ENCODE data around the gene CLSTN1. TPM values are rescaled to one million over a fixed set of nuclear protein-coding genes. Genes with fewer than 3 reads are reported as not detected.

Gene CLSTN1
- total and polyA plus RNA-seq, 2 of the 13 experiments (the other 11 are each of a cell fraction or from before 2014, with no cell fraction given) = 19.7 to 29.8 TPM

DNA sequence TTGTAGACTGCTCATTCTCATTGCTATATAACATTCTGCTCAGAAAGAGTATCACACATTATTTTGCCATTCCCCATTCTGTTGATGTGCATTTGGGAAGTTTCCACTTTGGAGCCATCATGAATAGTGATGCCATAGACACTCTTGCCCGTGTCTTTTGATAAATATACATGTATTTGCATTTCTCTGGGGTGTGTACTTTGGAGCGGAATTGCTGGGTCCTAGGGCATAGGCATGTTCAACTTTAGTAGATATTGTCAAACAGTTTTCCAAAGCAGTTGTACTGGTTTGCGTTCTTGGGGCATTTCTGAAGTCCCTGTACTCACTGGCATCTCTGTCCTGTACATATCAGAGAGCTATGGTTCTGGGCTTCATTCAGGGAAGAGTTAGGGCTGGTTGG, 120.1 kb downstream of the CLSTN1 start:
- ChIA-PET POLR2A (no interaction called here), CTCF (ENCODE audit: low intra/inter-chr PET ratio, low total read pairs) (no interaction called here)
- H3K4me3 ChIP-seq (replicated peaks in 1 of 3; ENCODE audit: insufficient read depth in 1 of 3, low read depth in 2 of 3, low read length in 3 of 3) = no peak overlapping the region
- intact Hi-C loops (cut with micrococcal nuclease; ENCODE audit: unreplicated experiment) = no loop called here
- H3K4me2 ChIP-seq (ENCODE audit: low read depth, low read length) = no peak overlapping the region
- ATAC-seq = no peak
- 71% methylated on average over 3 of the region's 3 CpGs for WGBS (ENCODE audit: low lambda C conversion rate)
- 0 out of 2 replicates have a peak, but pooled peaks cover 3% of the 10 kb centered on the region for H4K20me1 ChIP-seq (ENCODE audit: insufficient read depth, low read length)
- no peaks in the 10 kb centered on the region for H3K79me2 ChIP-seq (ENCODE audit: insufficient read depth, low read length)
- H3K4me1 ChIP-seq (ENCODE audit: insufficient read depth, low read length) = peaks cover 7% of the 10 kb centered on the region; the same call in 1 of the 2 replicates
- H2AFZ ChIP-seq (ENCODE audit: low read length) = no peak overlapping the region
- H3K9ac ChIP-seq (ENCODE audit: insufficient read depth, low read depth, low read length) = no peak overlapping the region
- H3K27ac ChIP-seq (ENCODE audit: extremely low read length, insufficient read depth, low read length) = no peak overlapping the region
- no peak for DNase-seq (ENCODE audit: low spot score)
- no peaks in the 10 kb centered on the region for H3K27me3 ChIP-seq (ENCODE audit: control insufficient read depth in 1 of 2, insufficient read depth in 2 of 2, low read length in 2 of 2)
- TF ChIP-seq, protein P1, sequence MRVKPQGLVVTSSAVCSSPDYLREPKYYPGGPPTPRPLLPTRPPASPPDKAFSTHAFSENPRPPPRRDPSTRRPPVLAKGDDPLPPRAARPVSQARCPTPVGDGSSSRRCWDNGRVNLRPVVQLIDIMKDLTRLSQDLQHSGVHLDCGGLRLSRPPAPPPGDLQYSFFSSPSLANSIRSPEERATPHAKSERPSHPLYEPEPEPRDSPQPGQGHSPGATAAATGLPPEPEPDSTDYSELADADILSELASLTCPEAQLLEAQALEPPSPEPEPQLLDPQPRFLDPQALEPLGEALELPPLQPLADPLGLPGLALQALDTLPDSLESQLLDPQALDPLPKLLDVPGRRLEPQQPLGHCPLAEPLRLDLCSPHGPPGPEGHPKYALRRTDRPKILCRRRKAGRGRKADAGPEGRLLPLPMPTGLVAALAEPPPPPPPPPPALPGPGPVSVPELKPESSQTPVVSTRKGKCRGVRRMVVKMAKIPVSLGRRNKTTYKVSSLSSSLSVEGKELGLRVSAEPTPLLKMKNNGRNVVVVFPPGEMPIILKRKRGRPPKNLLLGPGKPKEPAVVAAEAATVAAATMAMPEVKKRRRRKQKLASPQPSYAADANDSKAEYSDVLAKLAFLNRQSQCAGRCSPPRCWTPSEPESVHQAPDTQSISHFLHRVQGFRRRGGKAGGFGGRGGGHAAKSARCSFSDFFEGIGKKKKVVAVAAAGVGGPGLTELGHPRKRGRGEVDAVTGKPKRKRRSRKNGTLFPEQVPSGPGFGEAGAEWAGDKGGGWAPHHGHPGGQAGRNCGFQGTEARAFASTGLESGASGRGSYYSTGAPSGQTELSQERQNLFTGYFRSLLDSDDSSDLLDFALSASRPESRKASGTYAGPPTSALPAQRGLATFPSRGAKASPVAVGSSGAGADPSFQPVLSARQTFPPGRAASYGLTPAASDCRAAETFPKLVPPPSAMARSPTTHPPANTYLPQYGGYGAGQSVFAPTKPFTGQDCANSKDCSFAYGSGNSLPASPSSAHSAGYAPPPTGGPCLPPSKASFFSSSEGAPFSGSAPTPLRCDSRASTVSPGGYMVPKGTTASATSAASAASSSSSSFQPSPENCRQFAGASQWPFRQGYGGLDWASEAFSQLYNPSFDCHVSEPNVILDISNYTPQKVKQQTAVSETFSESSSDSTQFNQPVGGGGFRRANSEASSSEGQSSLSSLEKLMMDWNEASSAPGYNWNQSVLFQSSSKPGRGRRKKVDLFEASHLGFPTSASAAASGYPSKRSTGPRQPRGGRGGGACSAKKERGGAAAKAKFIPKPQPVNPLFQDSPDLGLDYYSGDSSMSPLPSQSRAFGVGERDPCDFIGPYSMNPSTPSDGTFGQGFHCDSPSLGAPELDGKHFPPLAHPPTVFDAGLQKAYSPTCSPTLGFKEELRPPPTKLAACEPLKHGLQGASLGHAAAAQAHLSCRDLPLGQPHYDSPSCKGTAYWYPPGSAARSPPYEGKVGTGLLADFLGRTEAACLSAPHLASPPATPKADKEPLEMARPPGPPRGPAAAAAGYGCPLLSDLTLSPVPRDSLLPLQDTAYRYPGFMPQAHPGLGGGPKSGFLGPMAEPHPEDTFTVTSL (CRISPR knock-in tag; IDR thresholded peaks at IDR 0.05; ENCODE audit: borderline replicate concordance) = no peak
- TF ChIP-seq NBN (conservative IDR thresholded peaks at IDR 0.05) (no peak), ZNF879 (CRISPR knock-in tag; IDR thresholded peaks at IDR 0.05) (no peak), ZNF792 (CRISPR knock-in tag; IDR thresholded peaks at IDR 0.05) (no peak), TFAP4 (IDR thresholded peaks at IDR 0.05; ENCODE audit: borderline replicate concordance, low read depth) (no peak), ELF1 (CRISPR knock-in tag; IDR thresholded peaks at IDR 0.05) (no peak), FOSL2 (CRISPR knock-in tag; IDR thresholded peaks at IDR 0.05) (no peak), REL (CRISPR knock-in tag; conservative IDR thresholded peaks at IDR 0.05) (no peak), HIVEP1 (CRISPR knock-in tag; IDR thresholded peaks at IDR 0.05) (no peak), ZNF674 (CRISPR knock-in tag; IDR thresholded peaks at IDR 0.05; ENCODE audit: low read depth) (no peak), ZFP37 (CRISPR knock-in tag; IDR thresholded peaks at IDR 0.05; ENCODE audit: borderline replicate concordance) (no peak), ATF7 (IDR thresholded peaks at IDR 0.05) (no peak), ATF7 (CRISPR knock-in tag; IDR thresholded peaks at IDR 0.05) (no peak)
- TF ChIP-seq, protein P2, sequence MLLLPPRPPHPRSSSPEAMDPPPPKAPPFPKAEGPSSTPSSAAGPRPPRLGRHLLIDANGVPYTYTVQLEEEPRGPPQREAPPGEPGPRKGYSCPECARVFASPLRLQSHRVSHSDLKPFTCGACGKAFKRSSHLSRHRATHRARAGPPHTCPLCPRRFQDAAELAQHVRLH (CRISPR knock-in tag; IDR thresholded peaks at IDR 0.05; ENCODE audit: borderline replicate concordance, low read depth) = no peak
- H3K9me3 ChIP-seq (ENCODE audit: low read length) = no peaks in the 10 kb centered on the region
- in situ Hi-C loops (cut with HindIII; ENCODE audit: extremely low pct_ligation_motif_present, low pct_unique_long_range_greater_than_20kb) = no loop called here
- no peak for FAIRE-seq
- no TSS peak for BruUV-seq (replicated peaks)
- H3K36me3 ChIP-seq (replicated peaks in 1 of 2; ENCODE audit: control insufficient read depth in 1 of 2, insufficient read depth in 2 of 2, low read length in 2 of 2) = no peaks in the 10 kb centered on the region

All from HepG2 (cell line).